WTC11 (cell line): ENCODE data around the gene DDN. TPM values are rescaled to one million over a fixed set of nuclear protein-coding genes. Genes with fewer than 3 reads are reported as not detected.

Source experiments
- ATAC-seq: fragments of 200-7000 bp; cut with Tn5 transposase; 2 replicates; pipeline ENCODE4 v1.10.0; 2021; ENCODE audit warnings: mild to moderate bottlenecking, moderate library complexity
- CTCF ChIA-PET: fragments of 300-600 bp; sonication (Branson Sonifier 250); formaldehyde crosslinking; loops from one replicate; lab custom pipeline; 2021; ENCODE audit warnings: antibody characterized with exemption; lab: Charles Lee
- POLR2A ChIA-PET: fragments of 350-600 bp; sonication (Branson Sonifier 250); formaldehyde crosslinking; loops from one replicate; lab custom pipeline; 2021; ENCODE audit warnings: antibody characterized with exemption; lab: Charles Lee
- DNase-seq: peaks from one replicate; pipeline ENCODE4 v3.0.0; 2021; ENCODE audit warnings: low spot score
- H3K27ac Mint-ChIP-seq: 2 replicates; pipeline ENCODE4 v1.8.0; 2021; ENCODE audit warnings: mixed read lengths
- H3K27me3 Mint-ChIP-seq: 2 replicates; pipeline ENCODE4 v1.8.0; 2021; ENCODE audit warnings: low read depth, mild to moderate bottlenecking, moderate library complexity, mixed read lengths
- H3K36me3 Mint-ChIP-seq: 2 replicates; pipeline ENCODE4 v1.8.0; 2021; ENCODE audit warnings: mixed read lengths
- H3K4me1 Mint-ChIP-seq: 2 replicates; pipeline ENCODE4 v1.8.0; 2022; ENCODE audit warnings: mixed read lengths
- H3K4me3 Mint-ChIP-seq: 2 replicates; pipeline ENCODE4 v1.8.0; 2021; ENCODE audit warnings: mild to moderate bottlenecking, moderate library complexity, mixed read lengths
- H3K9me3 Mint-ChIP-seq: 2 replicates; pipeline ENCODE4 v1.8.0; 2021; ENCODE audit warnings: mixed read lengths
- ARID4B ChIP-seq: sonication (generic); formaldehyde crosslinking; IDR thresholded peaks from 2 replicates; pipeline ENCODE4 v1.8.0; 2023; ENCODE audit warnings: missing genetic modification reagents, mild to moderate bottlenecking, borderline replicate concordance
- CREB1 ChIP-seq: sonication (generic); formaldehyde crosslinking; IDR thresholded peaks from 2 replicates; pipeline ENCODE4 v1.8.0; 2023; ENCODE audit warnings: mild to moderate bottlenecking, missing genetic modification reagents
- FOXK1 ChIP-seq: sonication (generic); formaldehyde crosslinking; IDR thresholded peaks from 2 replicates; pipeline ENCODE4 v1.8.0; 2022; ENCODE audit warnings: mild to moderate bottlenecking, moderate library complexity, missing genetic modification reagents
- FOXP1 ChIP-seq: sonication (generic); formaldehyde crosslinking; IDR thresholded peaks from 2 replicates; pipeline ENCODE4 v1.8.0; 2022; ENCODE audit warnings: missing genetic modification reagents, mild to moderate bottlenecking, moderate library complexity, borderline replicate concordance
- KAT7 ChIP-seq: sonication (generic); formaldehyde crosslinking; IDR thresholded peaks from 2 replicates; pipeline ENCODE4 v1.8.1; 2023; ENCODE audit warnings: missing genetic modification reagents, mild to moderate bottlenecking, borderline replicate concordance
- NFATC4 ChIP-seq: fragments of 250-450 bp; sonication (Bioruptor Pico); IDR thresholded peaks from 2 replicates; pipeline ENCODE4 v1.9.0; 2021; ENCODE audit warnings: mild to moderate bottlenecking
- NFYB ChIP-seq: sonication (generic); formaldehyde crosslinking; conservative IDR thresholded peaks from 2 replicates; pipeline ENCODE4 v1.8.0; 2022; ENCODE audit warnings: low read depth, missing genetic modification reagents
- NR2C2 ChIP-seq: sonication (generic); formaldehyde crosslinking; IDR thresholded peaks from 2 replicates; pipeline ENCODE4 v1.8.0; 2022; ENCODE audit warnings: mild to moderate bottlenecking, missing genetic modification reagents
- SP1 ChIP-seq: sonication (generic); formaldehyde crosslinking; conservative IDR thresholded peaks from 2 replicates; pipeline ENCODE4 v1.8.1; 2022; ENCODE audit warnings: missing genetic modification reagents
- STAT6 ChIP-seq: sonication (generic); formaldehyde crosslinking; conservative IDR thresholded peaks from 2 replicates; pipeline ENCODE4 v1.8.1; 2023; ENCODE audit warnings: mild to moderate bottlenecking, low read depth, missing genetic modification reagents, moderate library complexity
- TCF7 ChIP-seq: sonication (generic); formaldehyde crosslinking; IDR thresholded peaks from 2 replicates; pipeline ENCODE4 v1.8.0; 2022; ENCODE audit warnings: mild to moderate bottlenecking, low read depth, missing genetic modification reagents, moderate library complexity
- ZBTB21 ChIP-seq: sonication (generic); formaldehyde crosslinking; IDR thresholded peaks from 2 replicates; pipeline ENCODE4 v1.8.1; 2023; ENCODE audit warnings: mild to moderate bottlenecking, missing genetic modification reagents, borderline replicate concordance
- ZNF219 ChIP-seq: sonication (generic); formaldehyde crosslinking; IDR thresholded peaks from 2 replicates; pipeline ENCODE4 v1.8.0; 2023; ENCODE audit warnings: missing genetic modification reagents, mild to moderate bottlenecking, borderline replicate concordance
- ZNF512 ChIP-seq: sonication (generic); formaldehyde crosslinking; IDR thresholded peaks from 2 replicates; pipeline ENCODE4 v1.8.1; 2022; ENCODE audit warnings: missing genetic modification reagents, borderline replicate concordance
- ZSCAN18 ChIP-seq: fragments of 250-450 bp; sonication (Bioruptor Pico); IDR thresholded peaks from 2 replicates; pipeline ENCODE4 v2.1.2; 2022; ENCODE audit warnings: mild to moderate bottlenecking, moderate library complexity
- total RNA-seq: library from RNA; stranded (reverse); gene quantifications from 3 replicates; pipeline ENCODE4 v1.2.3, GENCODE V29; 2021

The DDN gene
- total RNA-seq, 1 experiment from 2014 or later, result 0.33 TPM

GRCh38 chr12:48991247-48992050, 7.7 kb downstream of the DDN start (continued):
- TF ChIP-seq STAT6 (CRISPR knock-in tag), result no peak
- TF ChIP-seq ZNF219 (CRISPR knock-in tag), result no peak
- TF ChIP-seq ZNF512 (CRISPR knock-in tag), result no peak
- no peak for TF ChIP-seq CREB1 (CRISPR knock-in tag)
- no peak for TF ChIP-seq TCF7 (CRISPR knock-in tag)
- no peak for TF ChIP-seq NFYB (CRISPR knock-in tag)
- no peak for TF ChIP-seq SP1 (CRISPR knock-in tag)
- no peak for TF ChIP-seq FOXK1 (CRISPR knock-in tag)
- TF ChIP-seq ARID4B (CRISPR knock-in tag), result no peak
- TF ChIP-seq NFATC4 (CRISPR knock-in tag), result no peak

- ChIA-PET CTCF (interaction anchor here (1.4 to 11.9 kb wide), 3 partner anchors 10 to 137 kb away, joined by 3 to 237 read pairs (median 4); partner anchors contain the start of gene WNT1), POLR2A (no interaction called here)
- no peaks in the 10 kb centered on the region for H3K9me3 Mint-ChIP-seq
- ATAC-seq, result no peak
- no peak overlapping the region for H3K27ac Mint-ChIP-seq
- no peaks in the 10 kb centered on the region for H3K36me3 Mint-ChIP-seq
- no peak for TF ChIP-seq KAT7
- TF ChIP-seq ZBTB21 (CRISPR knock-in tag), result no peak
- no peak for TF ChIP-seq ZSCAN18 (CRISPR knock-in tag)
- no peak for TF ChIP-seq FOXP1
- no peak for TF ChIP-seq NR2C2 (CRISPR knock-in tag)
- TF ChIP-seq, all 79 proteins: peak for 0
- H3K4me1 Mint-ChIP-seq, result peaks cover 16% of the 10 kb centered on the region
- peaks cover 76% of the 10 kb centered on the region for H3K27me3 Mint-ChIP-seq
- no peak overlapping the region for H3K4me3 Mint-ChIP-seq
- DNase-seq, result no peak
Measured at GRCh38 chr12:48990552-48990951, 8.6 kb downstream of the DDN start.
